ENCODE data around the gene BRWD1. TPM values are rescaled to one million over a fixed set of nuclear protein-coding genes. Genes with fewer than 3 reads are reported as not detected.
"Not testable (repeated sequence)": the region's sequence is repeated elsewhere in the genome, so short reads cannot be mapped to it uniquely, and the experiment has no call there.

BRWD1 gene
- total RNA-seq, 2 donors from 2014 or later, result 44.8 to 45.2 TPM

DNA sequence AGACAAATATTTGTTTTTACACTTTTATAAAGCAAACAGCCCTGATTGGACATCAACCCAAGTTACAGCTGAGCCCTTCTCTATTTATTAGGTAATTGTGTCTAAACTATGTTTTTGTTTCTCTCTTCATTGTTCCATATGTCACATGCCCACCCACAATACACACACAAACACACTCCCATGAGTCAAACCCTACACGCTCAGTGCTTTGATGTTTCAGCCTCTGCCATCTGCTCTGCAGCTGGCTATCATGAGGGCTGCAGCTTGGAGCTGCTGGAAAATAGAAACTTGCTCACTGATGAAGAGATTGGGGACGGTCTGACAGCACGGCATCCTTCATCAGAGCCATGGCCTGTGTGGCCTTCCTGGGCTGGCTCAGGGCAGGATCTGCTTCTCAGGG, 171.9 kb downstream of the BRWD1 start:
- Mint-ChIP-seq H3K9me3 (peaks cover 0 to 1% of the 10 kb centered on the region in 2 donors), H3K36me3 (ENCODE audit: insufficient read depth in 2 of 2) (peaks cover 0 to 2% of the 10 kb centered on the region in 2 donors), H3K27me3 (ENCODE audit: low read depth) (no peaks in the 10 kb centered on the region), H3K4me3 (no peak overlapping the region), H3K27ac (no peak overlapping the region), H3K4me1 (ENCODE audit: low read depth) (no peaks in the 10 kb centered on the region)
- ATAC-seq (replicated peaks in 1 of 2) (no peak), DNase-seq (no peak)

DNA sequence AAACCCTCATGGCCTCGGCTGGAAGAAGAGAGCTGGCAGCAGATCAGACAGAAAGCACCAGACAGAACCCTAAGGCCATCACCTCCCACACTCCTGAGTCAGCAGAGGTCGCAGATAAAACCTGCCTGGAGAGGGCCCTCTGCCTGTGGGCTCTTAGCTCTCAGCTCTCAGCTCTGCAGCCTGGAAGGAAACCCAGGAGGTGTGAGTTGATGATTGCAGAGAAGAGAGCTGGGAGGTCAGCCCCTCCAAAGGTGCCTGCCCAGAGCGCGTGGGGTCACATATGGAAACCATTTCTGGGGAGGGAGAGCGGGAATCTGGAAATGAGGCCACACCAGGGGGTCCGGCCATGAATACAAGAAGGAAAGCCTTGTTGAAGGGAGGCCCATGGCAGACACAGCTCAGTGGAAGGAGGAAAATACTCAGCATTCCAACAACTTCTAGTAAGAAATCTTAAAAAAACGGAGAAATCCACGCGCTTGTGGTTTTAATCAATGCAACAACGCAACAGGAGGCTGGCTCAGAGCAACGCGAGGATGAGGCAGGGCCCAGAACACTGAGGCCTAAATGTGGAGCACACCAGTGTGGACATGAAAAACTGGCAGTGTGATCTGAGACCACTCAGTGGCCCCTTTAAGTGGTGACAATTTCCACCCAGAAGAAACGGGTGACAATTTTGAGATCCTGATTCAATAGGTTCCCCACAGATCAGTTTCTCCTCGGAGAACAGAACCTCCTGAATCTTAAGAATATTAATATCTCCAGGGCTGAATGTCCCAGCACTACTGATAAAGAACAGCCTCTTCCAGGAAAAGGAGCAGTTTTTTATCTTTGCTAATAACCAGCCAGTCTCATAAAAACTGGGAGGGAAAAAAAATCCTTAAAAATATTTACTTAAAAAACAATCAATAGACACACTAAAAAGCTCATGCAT, 175.9 kb downstream of the BRWD1 start:
- Mint-ChIP-seq H3K4me1 (ENCODE audit: low read depth) (no peaks in the 10 kb centered on the region), H3K4me3 (no peak overlapping the region), H3K9me3 (no peaks in the 10 kb centered on the region), H3K27ac (no peak overlapping the region), H3K36me3 (ENCODE audit: insufficient read depth in 2 of 2) (no peaks in the 10 kb centered on the region), H3K27me3 (ENCODE audit: low read depth) (no peaks in the 10 kb centered on the region)
- DNase-seq (no peak), ATAC-seq (replicated peaks in 1 of 2) (no peak)

DNA sequence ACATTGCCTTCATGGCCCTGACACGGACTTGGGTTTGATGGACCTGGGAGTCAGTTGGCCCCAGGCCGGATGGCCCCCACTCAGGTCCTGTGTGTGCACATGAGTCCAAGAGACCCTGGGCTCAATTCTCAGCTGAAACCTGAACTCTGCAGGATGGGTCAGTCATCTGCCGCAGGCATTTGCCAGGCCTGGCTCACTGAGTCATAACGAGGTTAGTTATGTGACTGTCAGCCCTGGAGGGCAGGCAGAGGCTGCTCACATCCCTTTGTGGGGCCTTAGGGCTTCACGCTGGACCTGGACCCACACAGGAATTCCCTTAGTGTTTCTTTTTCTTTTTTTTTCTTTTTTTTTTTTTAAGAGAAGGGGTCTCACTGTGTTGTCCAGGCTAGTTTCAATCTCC, 176.7 kb downstream of the BRWD1 start:
- ATAC-seq (replicated peaks in 1 of 2), result no peak
- DNase-seq, result no peak

DNA sequence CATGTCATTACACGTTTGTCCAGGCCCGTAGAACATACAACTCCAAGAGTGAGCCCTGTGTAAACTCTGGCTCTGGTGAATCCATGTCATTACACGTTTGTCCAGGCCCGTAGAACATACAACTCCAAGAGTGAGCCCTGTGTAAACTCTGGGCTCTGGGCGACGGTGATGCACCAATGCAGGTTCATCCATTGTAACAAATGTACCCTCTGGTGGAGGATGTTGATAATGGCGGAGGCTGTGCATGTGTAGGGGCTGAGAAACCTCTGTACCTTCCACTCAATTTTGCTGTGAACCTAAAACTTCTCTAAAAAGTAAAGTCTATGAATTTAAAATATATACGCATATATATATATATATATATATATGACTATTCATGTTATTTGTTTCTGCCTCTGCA, 177.3 kb downstream of the BRWD1 start:
- not testable (repeated sequence) for H3K9me3 Mint-ChIP-seq; H3K27me3 Mint-ChIP-seq (ENCODE audit: low read depth); H3K4me3 Mint-ChIP-seq; H3K27ac Mint-ChIP-seq; H3K4me1 Mint-ChIP-seq (ENCODE audit: low read depth); H3K36me3 Mint-ChIP-seq (ENCODE audit: insufficient read depth in 2 of 2)
- peak; percentile 11 to 32 for DNase-seq
- peak; percentile 44 to 67 for ATAC-seq (replicated peaks in 1 of 2)

More for the DNA sequence above, 176.7 kb downstream of the BRWD1 start:
- Mint-ChIP-seq H3K4me3 (no peak overlapping the region), H3K27me3 (ENCODE audit: low read depth) (no peaks in the 10 kb centered on the region), H3K36me3 (ENCODE audit: insufficient read depth in 2 of 2) (no peaks in the 10 kb centered on the region), H3K9me3 (no peaks in the 10 kb centered on the region), H3K4me1 (ENCODE audit: low read depth) (no peaks in the 10 kb centered on the region), H3K27ac (no peak overlapping the region)

DNA sequence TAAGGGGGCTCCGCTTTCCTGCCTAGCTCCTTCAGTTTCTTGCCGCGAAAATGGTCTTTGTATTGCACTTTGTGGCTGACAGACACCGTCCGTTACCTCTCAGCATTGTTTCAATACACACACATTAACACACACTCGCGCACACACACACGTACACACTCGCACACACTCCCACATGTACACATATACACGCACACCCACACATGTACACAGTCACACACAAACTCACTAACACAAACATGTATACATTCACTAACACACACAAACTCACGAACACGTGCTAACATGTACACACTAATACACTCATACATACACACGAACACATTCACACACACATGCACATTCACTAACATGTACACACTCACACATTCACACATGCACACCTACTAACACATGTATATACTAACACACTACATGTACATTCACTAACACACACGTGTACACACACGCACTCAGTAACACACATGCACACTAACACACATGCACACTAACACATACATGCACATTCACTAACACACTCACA, 179.1 kb downstream of the BRWD1 start:
- no peak overlapping the region for H3K4me3 Mint-ChIP-seq
- no peaks in the 10 kb centered on the region for H3K27me3 Mint-ChIP-seq (ENCODE audit: low read depth)
- H3K9me3 Mint-ChIP-seq, result no peaks in the 10 kb centered on the region
- H3K36me3 Mint-ChIP-seq (ENCODE audit: insufficient read depth in 2 of 2), result no peaks in the 10 kb centered on the region
- H3K4me1 Mint-ChIP-seq (ENCODE audit: low read depth), result no peaks in the 10 kb centered on the region
- no peak overlapping the region for H3K27ac Mint-ChIP-seq
- DNase-seq (no peak), ATAC-seq (replicated peaks in 1 of 2) (no peak)

Other genes with a start within 250 kb of the BRWD1 start
- 100 to 1,000 TPM in 1 of 2 donors, 10 to 100 TPM in 1; 98.7 to 113 TPM for gene PSMG1, start 130.2 kb downstream of the BRWD1 start, total RNA-seq
- gene HMGN1, start 35.5 kb upstream of the BRWD1 start, total RNA-seq, result 100 to 1,000 TPM; 353 to 399 TPM
- gene LCA5L, start 132.1 kb upstream of the BRWD1 start, total RNA-seq, result under 1 TPM in 1 of 2 donors, not detected in 1; 0.31 TPM
- 1 to 10 TPM; 2.4 to 4.0 TPM for gene SH3BGR, start 138.3 kb upstream of the BRWD1 start, total RNA-seq

Data from activated T-cell treated with anti-CD3 and anti-CD28 coated beads, Interleukin-2, amount 50 U/mL, for 72 hours (primary cell).